Activated T-helper 2 cell treated with anti-CD3 and anti-CD28 coated beads, Interferon-gamma antibody, Interleukin-2, Interleukin-4, amounts not matched to agents 10 μg/mL and 5 μg/mL and 100 μg/mL, durations not matched to agents 14 hours and 24 hours and 36 hours (primary cell): Measurements from ENCODE around the gene SPIRE1. TPM values are rescaled to one million over a fixed set of nuclear protein-coding genes. Genes with fewer than 3 reads are reported as not detected.
"Not testable (repeated sequence)": the region's sequence is repeated elsewhere in the genome, so short reads cannot be mapped to it uniquely, and the experiment has no call there.

Experiments used
- DNase-seq: peaks from one replicate; pipeline ENCODE4 v3.0.0; 2021; ENCODE audit warnings: low spot score
- H3K27ac Mint-ChIP-seq: one replicate; pipeline ENCODE4 v1.8.0; 2021; ENCODE audit warnings: mixed read lengths
- H3K27me3 Mint-ChIP-seq: one replicate; pipeline ENCODE4 v1.8.0; 2021; ENCODE audit warnings: low read depth, mixed read lengths
- H3K36me3 Mint-ChIP-seq: one replicate; pipeline ENCODE4 v1.8.0; 2021; ENCODE audit warnings: low read depth, mixed read lengths
- H3K4me1 Mint-ChIP-seq: one replicate; pipeline ENCODE4 v1.8.0; 2021; ENCODE audit warnings: low read depth, mixed read lengths
- H3K4me3 Mint-ChIP-seq: one replicate; pipeline ENCODE4 v1.8.0; 2021; ENCODE audit warnings: low read depth, mild to moderate bottlenecking, moderate library complexity, mixed read lengths
- H3K9me3 Mint-ChIP-seq: one replicate; pipeline ENCODE4 v1.8.0; 2021; ENCODE audit warnings: mixed read lengths
- intact Hi-C: fragments of 100-400 bp; cut with micrococcal nuclease; formaldehyde crosslinking; loops from one replicate; pipeline ENCODE4 v1.15.1; 2023
- total RNA-seq: library from RNA; stranded (reverse); gene quantifications from 2 replicates; pipeline ENCODE4 v1.2.3, GENCODE V29; 2022

Gene SPIRE1
- total RNA-seq, 1 donor from 2014 or later, result 19.0 TPM

DNA sequence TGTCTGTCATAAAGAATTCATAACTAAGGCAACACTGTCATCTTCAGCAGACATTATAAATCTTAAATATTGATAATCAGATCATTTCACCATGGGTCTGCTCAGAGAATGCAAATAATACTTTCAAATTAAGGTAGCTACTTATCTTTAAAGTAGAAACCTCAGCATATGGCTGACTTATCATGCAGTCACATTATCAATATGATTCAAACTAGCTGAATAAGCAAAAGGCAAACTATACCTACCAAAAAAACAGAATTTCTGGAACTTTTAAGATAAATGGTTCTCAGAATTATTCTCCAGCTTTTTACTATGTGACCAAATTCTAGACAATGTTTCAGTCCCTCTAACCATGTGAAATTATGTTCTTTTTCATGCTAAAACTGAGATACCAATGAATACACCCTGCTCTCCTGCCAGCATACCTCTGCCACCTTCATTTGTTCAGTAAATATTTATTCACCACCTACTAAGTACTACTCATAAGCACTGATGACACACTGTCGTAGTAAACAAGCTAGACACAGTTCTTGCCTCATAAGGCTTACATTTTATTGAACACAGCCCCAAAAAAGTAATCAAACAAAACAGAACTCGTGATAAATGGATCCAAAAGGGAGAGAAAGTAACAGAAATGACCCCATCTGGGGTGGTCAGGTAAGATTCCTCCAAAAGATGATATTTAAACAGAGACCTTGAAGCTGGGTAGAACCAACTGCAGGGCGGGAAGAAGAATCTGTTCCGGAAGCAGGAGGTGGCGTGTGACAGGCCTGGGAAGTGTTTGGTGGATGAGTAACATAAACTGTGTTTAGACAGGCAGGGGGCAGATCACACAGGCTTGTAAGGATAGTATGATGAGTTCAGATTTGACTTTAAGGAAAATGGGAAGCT lies 17.7 kb downstream of the SPIRE1 start:
- Mint-ChIP-seq H3K36me3 (no peaks in the 10 kb centered on the region), H3K9me3 (no peaks in the 10 kb centered on the region), H3K4me3 (no peak overlapping the region), H3K4me1 (peaks cover 19% of the 10 kb centered on the region), H3K27me3 (peaks cover 1% of the 10 kb centered on the region), H3K27ac (no peak overlapping the region)
- intact Hi-C loops, result no loop called here
- DNase-seq, result no peak

GRCh38 chr18:12638644-12639124 lies 19.2 kb downstream of the SPIRE1 start:
- Mint-ChIP-seq H3K9me3 (no peaks in the 10 kb centered on the region), H3K4me3 (no peak overlapping the region), H3K4me1 (peaks cover 19% of the 10 kb centered on the region), H3K27me3 (peaks cover 1% of the 10 kb centered on the region), H3K36me3 (no peaks in the 10 kb centered on the region), H3K27ac (no peak overlapping the region)
- no peak for DNase-seq
- intact Hi-C loops, result no loop called here

DNA sequence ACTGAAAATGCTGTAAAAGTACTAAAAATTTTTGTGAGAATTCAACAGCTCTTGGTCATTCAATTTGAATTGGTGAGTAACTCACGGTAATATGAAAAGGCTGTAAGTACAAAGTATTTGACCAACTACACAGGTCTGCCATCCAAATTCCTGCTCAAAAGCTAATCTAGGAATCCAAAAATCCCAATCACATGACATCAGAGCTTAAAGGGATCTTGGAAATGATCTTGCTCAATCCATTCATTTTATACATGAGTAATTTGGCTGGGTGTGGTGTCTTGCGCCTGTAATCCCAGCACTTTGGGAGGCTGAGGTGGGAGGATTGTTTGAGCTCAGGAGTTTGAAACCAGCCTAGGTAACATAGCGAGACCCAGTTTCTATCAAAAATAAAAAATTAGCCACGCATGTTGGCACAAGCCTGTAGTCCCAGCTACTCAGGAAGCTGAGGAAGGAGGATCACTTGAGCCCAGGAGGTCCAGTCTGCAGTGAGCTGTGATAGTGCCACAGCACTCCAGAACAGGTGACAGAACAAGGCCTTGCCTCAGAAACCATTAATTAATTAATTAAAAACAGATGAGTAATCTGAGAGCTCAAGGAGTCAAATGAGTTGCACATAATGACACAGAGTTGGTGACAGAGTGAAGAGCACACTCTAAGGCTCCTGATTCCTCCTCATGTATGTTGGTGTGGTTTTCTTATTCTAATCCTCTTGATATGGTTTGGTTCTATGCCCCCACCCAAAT lies 19.8 kb downstream of the SPIRE1 start:
- intact Hi-C loops, result no loop called here
- peaks cover 1% of the 10 kb centered on the region for H3K27me3 Mint-ChIP-seq
- H3K9me3 Mint-ChIP-seq, result no peaks in the 10 kb centered on the region
- H3K36me3 Mint-ChIP-seq, result no peaks in the 10 kb centered on the region
- no peak overlapping the region for H3K27ac Mint-ChIP-seq
- no peak overlapping the region for H3K4me3 Mint-ChIP-seq
- no peak for DNase-seq
- H3K4me1 Mint-ChIP-seq, result peaks cover 19% of the 10 kb centered on the region

DNA sequence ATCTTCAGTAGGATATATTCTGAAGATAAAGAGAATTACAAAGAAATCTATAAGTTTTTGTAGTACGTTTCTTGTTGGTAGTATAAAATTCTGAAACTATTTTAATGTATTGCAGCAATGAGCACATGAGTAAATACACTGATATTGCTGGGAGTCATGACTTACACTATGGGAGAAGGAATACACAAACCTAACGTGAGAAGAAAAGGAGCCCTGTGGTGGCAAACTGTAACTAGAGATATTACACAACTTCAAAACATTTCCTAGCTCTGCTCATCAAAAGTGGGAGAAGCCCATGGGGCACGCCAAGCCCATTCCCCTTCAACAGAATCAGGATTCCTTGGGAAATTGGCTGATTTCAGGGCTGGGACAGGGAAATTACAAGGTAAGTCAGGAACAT lies 20.5 kb downstream of the SPIRE1 start:
- H3K9me3 Mint-ChIP-seq, result no peaks in the 10 kb centered on the region
- DNase-seq, result no peak
- H3K27me3 Mint-ChIP-seq, result no peaks in the 10 kb centered on the region
- no peak overlapping the region for H3K27ac Mint-ChIP-seq
- no peaks in the 10 kb centered on the region for H3K36me3 Mint-ChIP-seq
- no peak overlapping the region for H3K4me3 Mint-ChIP-seq
- peaks cover 19% of the 10 kb centered on the region for H3K4me1 Mint-ChIP-seq
- intact Hi-C loops, result no loop called here

GRCh38 chr18:12631831-12632477 lies 26.0 kb downstream of the SPIRE1 start:
- DNase-seq, result no peak

DNA sequence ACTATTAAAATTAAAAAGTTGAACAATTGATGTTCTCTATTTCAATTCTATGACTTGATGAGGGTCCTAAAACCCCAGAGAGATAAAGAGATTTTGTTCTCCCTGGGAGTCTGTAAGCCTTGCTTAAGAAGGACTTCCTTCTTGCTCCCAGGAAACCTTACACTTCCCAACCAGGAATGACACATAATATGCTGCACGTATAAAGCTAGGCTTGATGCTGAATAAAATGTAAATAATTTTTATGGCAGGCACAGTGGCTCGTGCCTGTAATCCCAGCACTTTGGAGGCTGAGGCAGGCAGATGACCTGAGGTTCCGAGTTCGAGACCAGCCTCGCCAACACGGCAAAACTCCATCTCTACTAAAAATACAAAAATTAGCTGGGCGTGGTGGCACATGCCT lies 27.8 kb downstream of the SPIRE1 start:
- H3K36me3 Mint-ChIP-seq, result peaks cover 7% of the 10 kb centered on the region
- H3K27ac Mint-ChIP-seq, result no peak overlapping the region
- intact Hi-C loops, result no loop called here
- no peaks in the 10 kb centered on the region for H3K27me3 Mint-ChIP-seq
- peaks cover 8% of the 10 kb centered on the region for H3K4me1 Mint-ChIP-seq
- no peak overlapping the region for H3K4me3 Mint-ChIP-seq
- H3K9me3 Mint-ChIP-seq, result no peaks in the 10 kb centered on the region
- no peak for DNase-seq

More at GRCh38 chr18:12631831-12632477, 26.0 kb downstream of the SPIRE1 start:
- H3K27me3 Mint-ChIP-seq, result no peaks in the 10 kb centered on the region
- H3K27ac Mint-ChIP-seq, result no peak overlapping the region
- H3K9me3 Mint-ChIP-seq, result no peaks in the 10 kb centered on the region
- H3K4me1 Mint-ChIP-seq, result peaks cover 11% of the 10 kb centered on the region
- intact Hi-C loops, result no loop called here
- no peak overlapping the region for H3K4me3 Mint-ChIP-seq
- H3K36me3 Mint-ChIP-seq, result peaks cover 7% of the 10 kb centered on the region

DNA sequence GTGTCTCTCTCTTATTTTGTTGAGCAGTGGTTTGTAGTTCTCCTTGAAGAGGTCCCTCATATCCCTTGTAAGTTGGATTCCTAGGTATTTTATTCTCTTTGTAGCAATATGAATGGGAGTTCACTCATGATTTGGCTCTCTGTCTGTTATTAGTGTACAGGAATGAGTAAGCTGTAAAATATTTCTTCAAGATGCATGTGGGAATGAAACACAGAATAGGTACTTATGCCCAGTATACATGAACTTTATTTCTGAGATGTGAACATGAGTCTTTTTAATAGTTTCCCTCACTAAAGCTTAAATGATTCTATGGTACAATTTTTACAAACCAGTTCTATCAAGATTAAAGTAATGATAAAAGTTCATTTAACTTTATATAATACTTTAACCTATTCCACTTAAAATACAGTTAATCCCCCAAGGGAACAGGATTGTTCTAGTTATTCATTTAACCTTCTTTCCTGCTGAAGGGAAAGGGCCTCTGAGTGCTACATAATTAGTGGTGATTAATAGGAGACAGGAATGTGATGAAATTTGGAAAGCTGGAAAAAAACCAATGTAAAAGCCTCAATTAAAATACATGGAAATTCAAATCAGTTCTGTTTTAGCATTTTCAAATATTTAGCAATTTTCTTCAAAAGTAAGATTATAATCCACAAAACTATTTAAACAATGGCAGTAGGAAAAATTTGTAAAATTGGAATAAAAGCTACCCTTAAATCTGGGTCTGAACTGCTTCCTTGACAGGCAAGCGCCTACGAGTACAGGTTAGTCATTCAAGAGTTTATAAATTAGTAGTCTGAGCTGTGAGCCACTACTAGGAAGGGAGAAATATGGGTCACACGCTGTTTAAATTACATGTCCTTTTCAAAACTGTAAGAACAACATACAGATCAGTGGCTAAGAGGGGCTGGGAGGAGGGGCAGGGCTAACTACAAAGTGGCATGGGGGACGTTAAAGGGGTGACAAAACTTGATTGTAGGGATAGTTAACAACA lies 28.9 kb downstream of the SPIRE1 start:
- DNase-seq, result no peak
- no peaks in the 10 kb centered on the region for H3K9me3 Mint-ChIP-seq
- H3K27me3 Mint-ChIP-seq, result no peaks in the 10 kb centered on the region
- H3K4me1 Mint-ChIP-seq, result peaks cover 8% of the 10 kb centered on the region
- H3K36me3 Mint-ChIP-seq, result peaks cover 7% of the 10 kb centered on the region
- no peak overlapping the region for H3K4me3 Mint-ChIP-seq
- H3K27ac Mint-ChIP-seq, result no peak overlapping the region
- intact Hi-C loops, result no loop called here

- H3K4me3 Mint-ChIP-seq, H3K9me3 Mint-ChIP-seq, H3K4me1 Mint-ChIP-seq, H3K27ac Mint-ChIP-seq, DNase-seq, H3K36me3 Mint-ChIP-seq, intact Hi-C loops, H3K27me3 Mint-ChIP-seq: not testable (repeated sequence)
These were observed 30.7 kb downstream of the SPIRE1 start for GRCh38 chr18:12627199-12627598.

- intact Hi-C loops, result no loop called here
- DNase-seq, result no peak
- Mint-ChIP-seq H3K27ac (no peak overlapping the region), H3K4me3 (no peak overlapping the region), H3K9me3 (no peaks in the 10 kb centered on the region), H3K4me1 (peaks cover 4% of the 10 kb centered on the region), H3K27me3 (peaks cover 6% of the 10 kb centered on the region), H3K36me3 (peaks cover 7% of the 10 kb centered on the region)
These were observed 32.7 kb downstream of the SPIRE1 start for GRCh38 chr18:12625241-12625640.

DNA sequence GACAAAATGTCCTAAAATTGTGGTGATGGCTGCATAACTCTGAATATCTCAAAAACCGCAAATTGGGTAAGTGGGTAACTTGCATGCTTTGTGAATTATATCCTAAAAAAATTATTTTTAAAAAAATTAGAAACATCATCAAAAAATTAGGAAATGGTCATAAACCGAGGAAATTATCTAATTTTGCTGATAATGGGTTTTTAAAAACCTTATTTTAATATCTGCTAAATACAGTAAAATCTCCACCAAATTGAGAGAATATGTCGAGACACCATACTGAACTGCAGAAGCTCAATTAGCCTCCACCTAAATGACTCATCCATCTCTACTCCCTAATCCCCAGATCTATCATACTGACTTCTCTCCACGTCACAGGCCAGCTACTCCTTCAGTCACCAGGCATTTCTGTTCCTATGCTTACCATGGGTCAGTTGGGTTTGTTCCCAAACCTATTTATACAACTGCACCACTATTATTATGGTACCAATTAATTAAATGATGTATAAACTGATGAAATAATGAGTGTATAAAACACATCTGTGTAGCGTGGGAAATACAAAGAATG lies 36.1 kb downstream of the SPIRE1 start:
- Mint-ChIP-seq H3K36me3 (no peaks in the 10 kb centered on the region), H3K4me1 (no peaks in the 10 kb centered on the region), H3K27me3 (peaks cover 6% of the 10 kb centered on the region), H3K27ac (no peak overlapping the region), H3K9me3 (no peaks in the 10 kb centered on the region), H3K4me3 (no peak overlapping the region)
- intact Hi-C loops, result no loop called here
- no peak for DNase-seq

DNA sequence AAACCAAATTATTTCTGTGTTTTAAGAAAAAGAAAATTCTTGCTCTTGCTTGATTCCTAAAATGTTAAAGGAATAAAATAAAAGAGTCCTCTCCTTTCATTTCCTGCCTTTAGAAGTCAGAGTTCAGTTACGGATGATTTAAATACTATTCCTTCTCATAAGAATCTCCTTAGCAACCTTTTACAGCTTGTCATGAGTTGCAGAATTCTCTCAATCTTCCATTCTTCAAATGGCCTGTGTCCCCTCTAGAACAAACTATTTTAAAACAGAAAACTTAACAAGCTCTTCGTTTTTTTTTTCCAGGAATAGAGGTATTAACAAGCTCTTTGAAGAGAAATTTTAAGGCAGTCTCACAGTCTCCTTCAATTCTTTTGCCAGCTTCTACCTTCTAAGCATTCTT lies 42.2 kb downstream of the SPIRE1 start:
- H3K4me3 Mint-ChIP-seq, result no peak overlapping the region
- H3K4me1 Mint-ChIP-seq, result peaks cover 2% of the 10 kb centered on the region
- no peaks in the 10 kb centered on the region for H3K9me3 Mint-ChIP-seq
- no peaks in the 10 kb centered on the region for H3K36me3 Mint-ChIP-seq
- peaks cover 4% of the 10 kb centered on the region for H3K27me3 Mint-ChIP-seq
- H3K27ac Mint-ChIP-seq, result no peak overlapping the region
- no peak for DNase-seq
- intact Hi-C loops, result no loop called here

- DNase-seq, result no peak
- intact Hi-C loops, result no loop called here
- Mint-ChIP-seq H3K36me3 (no peaks in the 10 kb centered on the region), H3K27ac (no peak overlapping the region), H3K9me3 (no peaks in the 10 kb centered on the region), H3K4me3 (no peak overlapping the region), H3K27me3 (peaks cover 10% of the 10 kb centered on the region), H3K4me1 (peaks cover 19% of the 10 kb centered on the region)
These were observed 49.6 kb downstream of the SPIRE1 start for GRCh38 chr18:12608301-12608700.
